SIG-M5 (cell line): ENCODE results near the gene COL28A1.
"Not testable (repeated sequence)": the region's sequence is repeated elsewhere in the genome, so short reads cannot be mapped to it uniquely, and the experiment has no call there.

Source experiments
- DNase-seq: peaks from one replicate; lab custom pipeline; 2025; lab: John Stamatoyannopoulos, UW

Gene COL28A1

GRCh38 chr7:7517754-7518153, 17.9 kb downstream of the COL28A1 start:
- no peak for DNase-seq

- DNase-seq = no peak
Measured at GRCh38 chr7:7516662-7517061, 19.0 kb downstream of the COL28A1 start.

GRCh38 chr7:7516156-7516555, 19.5 kb downstream of the COL28A1 start:
- DNase-seq = no peak

GRCh38 chr7:7512861-7513597, 22.6 kb downstream of the COL28A1 start:
- no peak for DNase-seq

GRCh38 chr7:7510794-7511193, 24.9 kb downstream of the COL28A1 start:
- DNase-seq = no peak

- DNase-seq = no peak
Measured at GRCh38 chr7:7505915-7506314, 29.8 kb downstream of the COL28A1 start.

GRCh38 chr7:7504910-7505704, 30.6 kb downstream of the COL28A1 start:
- DNase-seq = no peak

GRCh38 chr7:7499892-7500291, 35.8 kb downstream of the COL28A1 start:
- DNase-seq = no peak

- DNase-seq = no peak
Measured at GRCh38 chr7:7498856-7499255, 36.8 kb downstream of the COL28A1 start.

- no peak for DNase-seq
Measured at GRCh38 chr7:7496311-7496710, 39.4 kb downstream of the COL28A1 start.

GRCh38 chr7:7495171-7495570, 40.5 kb downstream of the COL28A1 start:
- DNase-seq = no peak

- no peak for DNase-seq
Measured at GRCh38 chr7:7491044-7491443, 44.6 kb downstream of the COL28A1 start.

- no peak for DNase-seq
Measured at GRCh38 chr7:7490003-7490402, 45.7 kb downstream of the COL28A1 start.

- DNase-seq = no peak
Measured at GRCh38 chr7:7489546-7489945, 46.1 kb downstream of the COL28A1 start.

- no peak for DNase-seq
Measured at GRCh38 chr7:7486362-7486761, 49.3 kb downstream of the COL28A1 start.

- no peak for DNase-seq
Measured at GRCh38 chr7:7484072-7484471, 51.6 kb downstream of the COL28A1 start.

GRCh38 chr7:7481802-7482201, 53.9 kb downstream of the COL28A1 start:
- DNase-seq = no peak

- no peak for DNase-seq
Measured at GRCh38 chr7:7479275-7479805, 56.3 kb downstream of the COL28A1 start.

GRCh38 chr7:7478569-7478968, 57.1 kb downstream of the COL28A1 start:
- DNase-seq = no peak

- not testable (repeated sequence) for DNase-seq
Measured at GRCh38 chr7:7477641-7478040, 58.0 kb downstream of the COL28A1 start.

GRCh38 chr7:7476381-7476780, 59.3 kb downstream of the COL28A1 start:
- no peak for DNase-seq

- DNase-seq = no peak
Measured at GRCh38 chr7:7475601-7476000, 60.1 kb downstream of the COL28A1 start.

GRCh38 chr7:7474436-7474835, 61.2 kb downstream of the COL28A1 start:
- DNase-seq = no peak
